ENCODE results near the gene VEGFC. TPM values are rescaled to one million over a fixed set of nuclear protein-coding genes. Genes with fewer than 3 reads are reported as not detected.

The VEGFC gene
- total and polyA plus RNA-seq, 10 of the 15 experiments (the other 5 are each of a cell fraction or from before 2014, with no cell fraction given): 0.03 to 0.04 TPM; not detected in 8

DNA sequence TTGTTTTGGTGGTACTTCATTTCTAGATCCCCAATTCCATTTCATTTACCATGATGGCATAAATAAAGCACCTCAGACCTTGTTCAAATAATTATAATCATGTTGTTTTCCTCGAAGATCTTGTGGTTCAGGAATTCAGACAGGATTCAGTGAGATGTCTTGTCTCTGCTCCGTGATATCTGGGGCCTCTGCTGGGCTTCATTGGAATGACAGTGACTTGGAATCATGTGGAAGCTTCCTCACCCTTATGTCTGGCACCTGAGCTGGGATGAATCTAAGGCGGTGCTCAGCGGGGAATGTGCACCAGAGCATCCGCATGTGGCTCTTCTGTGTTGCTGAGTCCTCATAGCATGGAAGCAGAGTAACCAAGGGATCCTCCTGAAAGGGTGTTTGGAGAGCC lies 132.2 kb downstream of the VEGFC start:
- Histone ChIP-seq H3K4me3 (no peak overlapping the region), H3K4me2 (ENCODE audit: control insufficient read depth, insufficient read depth) (no peak overlapping the region), H3K27me3 (replicated peaks in 1 of 2; ENCODE audit: control insufficient read depth in 2 of 2, insufficient read depth in 2 of 2, low read length in 1 of 2) (no peaks in the 10 kb centered on the region), H3K4me1 (ENCODE audit: control insufficient read depth, insufficient read depth, low read length) (no peaks in the 10 kb centered on the region), H3K9ac (ENCODE audit: control insufficient read depth, insufficient read depth, low read length) (no peak overlapping the region), H3K36me3 (ENCODE audit: control insufficient read depth in 2 of 2, insufficient read depth in 2 of 2, low read length in 1 of 2) (no peaks in the 10 kb centered on the region), H3K9me3 (replicated peaks; ENCODE audit: control insufficient read depth, insufficient read depth, low read length) (no peaks in the 10 kb centered on the region), H3K79me2 (ENCODE audit: control insufficient read depth, insufficient read depth, low read length) (no peaks in the 10 kb centered on the region), H4K20me1 (ENCODE audit: control insufficient read depth, insufficient read depth) (no peaks in the 10 kb centered on the region), H2AFZ (ENCODE audit: control insufficient read depth, low read depth, low read length) (no peak overlapping the region), H3K27ac (ENCODE audit: control insufficient read depth, insufficient read depth) (no peak overlapping the region)
- ATAC-seq: no peak
- intact Hi-C loops (cut with micrococcal nuclease; ENCODE audit: unreplicated experiment): no loop called here
- ChIA-PET RAD21 (ENCODE audit: unreplicated experiment) (no interaction called here), CTCF (no interaction called here), POLR2A (no interaction called here), SMC1A (ENCODE audit: uncharacterized antibody, unreplicated experiment) (no interaction called here)
- no TSS peak for BruUV-seq (replicated peaks)
- FAIRE-seq: no peak
- DNase-seq (ENCODE audit: low read depth, low spot score): no peak
- in situ Hi-C loops (cut with MboI): no loop called here
- 32% methylated on average over 5 of the region's 5 CpGs for WGBS (ENCODE audit: insufficient coverage, insufficient replicate concordance, low lambda C conversion rate, missing lambda C conversion rate)
- TF ChIP-seq SMC3 (IDR thresholded peaks at IDR 0.05; ENCODE audit: borderline replicate concordance, low read length) (no peak), CREB1 (IDR thresholded peaks at IDR 0.05; ENCODE audit: low read depth) (no peak), PBX3 (IDR thresholded peaks at IDR 0.05; ENCODE audit: insufficient replicate concordance, low read depth, low read length) (no peak), ELK1 (IDR thresholded peaks at IDR 0.05; ENCODE audit: low read depth, low read length) (no peak), HDAC2 (IDR thresholded peaks at IDR 0.05) (no peak), FOXM1 (IDR thresholded peaks at IDR 0.05; ENCODE audit: low read depth, low read length) (no peak), BRCA1 (IDR thresholded peaks at IDR 0.05; ENCODE audit: low read depth, low read length) (no peak), E2F8 (IDR thresholded peaks at IDR 0.05; ENCODE audit: low read depth, partially characterized antibody) (no peak), SMAD5 (IDR thresholded peaks at IDR 0.05; ENCODE audit: low read depth) (no peak)
- TF ChIP-seq, protein P1, sequence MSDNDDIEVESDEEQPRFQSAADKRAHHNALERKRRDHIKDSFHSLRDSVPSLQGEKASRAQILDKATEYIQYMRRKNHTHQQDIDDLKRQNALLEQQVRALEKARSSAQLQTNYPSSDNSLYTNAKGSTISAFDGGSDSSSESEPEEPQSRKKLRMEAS (IDR thresholded peaks at IDR 0.05; ENCODE audit: low read depth, low read length): no peak
- TF ChIP-seq, protein P2, sequence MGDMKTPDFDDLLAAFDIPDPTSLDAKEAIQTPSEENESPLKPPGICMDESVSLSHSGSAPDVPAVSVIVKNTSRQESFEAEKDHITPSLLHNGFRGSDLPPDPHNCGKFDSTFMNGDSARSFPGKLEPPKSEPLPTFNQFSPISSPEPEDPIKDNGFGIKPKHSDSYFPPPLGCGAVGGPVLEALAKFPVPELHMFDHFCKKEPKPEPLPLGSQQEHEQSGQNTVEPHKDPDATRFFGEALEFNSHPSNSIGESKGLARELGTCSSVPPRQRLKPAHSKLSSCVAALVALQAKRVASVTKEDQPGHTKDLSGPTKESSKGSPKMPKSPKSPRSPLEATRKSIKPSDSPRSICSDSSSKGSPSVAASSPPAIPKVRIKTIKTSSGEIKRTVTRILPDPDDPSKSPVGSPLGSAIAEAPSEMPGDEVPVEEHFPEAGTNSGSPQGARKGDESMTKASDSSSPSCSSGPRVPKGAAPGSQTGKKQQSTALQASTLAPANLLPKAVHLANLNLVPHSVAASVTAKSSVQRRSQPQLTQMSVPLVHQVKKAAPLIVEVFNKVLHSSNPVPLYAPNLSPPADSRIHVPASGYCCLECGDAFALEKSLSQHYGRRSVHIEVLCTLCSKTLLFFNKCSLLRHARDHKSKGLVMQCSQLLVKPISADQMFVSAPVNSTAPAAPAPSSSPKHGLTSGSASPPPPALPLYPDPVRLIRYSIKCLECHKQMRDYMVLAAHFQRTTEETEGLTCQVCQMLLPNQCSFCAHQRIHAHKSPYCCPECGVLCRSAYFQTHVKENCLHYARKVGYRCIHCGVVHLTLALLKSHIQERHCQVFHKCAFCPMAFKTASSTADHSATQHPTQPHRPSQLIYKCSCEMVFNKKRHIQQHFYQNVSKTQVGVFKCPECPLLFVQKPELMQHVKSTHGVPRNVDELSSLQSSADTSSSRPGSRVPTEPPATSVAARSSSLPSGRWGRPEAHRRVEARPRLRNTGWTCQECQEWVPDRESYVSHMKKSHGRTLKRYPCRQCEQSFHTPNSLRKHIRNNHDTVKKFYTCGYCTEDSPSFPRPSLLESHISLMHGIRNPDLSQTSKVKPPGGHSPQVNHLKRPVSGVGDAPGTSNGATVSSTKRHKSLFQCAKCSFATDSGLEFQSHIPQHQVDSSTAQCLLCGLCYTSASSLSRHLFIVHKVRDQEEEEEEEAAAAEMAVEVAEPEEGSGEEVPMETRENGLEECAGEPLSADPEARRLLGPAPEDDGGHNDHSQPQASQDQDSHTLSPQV (IDR thresholded peaks at IDR 0.05): no peak
- TF ChIP-seq, protein P3, sequence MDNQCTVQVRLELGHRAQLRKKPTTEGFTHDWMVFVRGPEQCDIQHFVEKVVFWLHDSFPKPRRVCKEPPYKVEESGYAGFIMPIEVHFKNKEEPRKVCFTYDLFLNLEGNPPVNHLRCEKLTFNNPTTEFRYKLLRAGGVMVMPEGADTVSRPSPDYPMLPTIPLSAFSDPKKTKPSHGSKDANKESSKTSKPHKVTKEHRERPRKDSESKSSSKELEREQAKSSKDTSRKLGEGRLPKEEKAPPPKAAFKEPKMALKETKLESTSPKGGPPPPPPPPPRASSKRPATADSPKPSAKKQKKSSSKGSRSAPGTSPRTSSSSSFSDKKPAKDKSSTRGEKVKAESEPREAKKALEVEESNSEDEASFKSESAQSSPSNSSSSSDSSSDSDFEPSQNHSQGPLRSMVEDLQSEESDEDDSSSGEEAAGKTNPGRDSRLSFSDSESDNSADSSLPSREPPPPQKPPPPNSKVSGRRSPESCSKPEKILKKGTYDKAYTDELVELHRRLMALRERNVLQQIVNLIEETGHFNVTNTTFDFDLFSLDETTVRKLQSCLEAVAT (IDR thresholded peaks at IDR 0.05): no peak
